K562 (cell line): ENCODE results near the gene ANO6. TPM values are rescaled to one million over a fixed set of nuclear protein-coding genes. Genes with fewer than 3 reads are reported as not detected.
A peak's percentile ranks its signal among the peaks of the same experiment; 100 is the strongest.

Source experiments
- BMI1 ChIP-seq: fragments of 150-350 bp; IDR thresholded peaks from 2 replicates; pipeline ENCODE4 v1.6.1; 2014; ENCODE audit warnings: low read length
- BRD9 ChIP-seq: fragments of 450-650 bp; IDR thresholded peaks from 2 replicates; pipeline ENCODE4 v1.6.1; 2018; ENCODE audit warnings: low read depth; ENCODE audit not compliant: partially characterized antibody
- C11orf30 ChIP-seq: fragments of 450-650 bp; IDR thresholded peaks from 2 replicates; pipeline ENCODE4 v1.6.1; 2016; ENCODE audit warnings: low read depth, mild to moderate bottlenecking
- CBX2 ChIP-seq: fragments of 200-600 bp; sonication (generic); IDR thresholded peaks from one replicate; pipeline ENCODE4 v1.6.1; 2012; ENCODE audit warnings: mild to moderate bottlenecking, low read length, inconsistent platforms; ENCODE audit not compliant: insufficient read depth, poor library complexity, severe bottlenecking
- ESRRB ChIP-seq: fragments of 250-450 bp; sonication (Bioruptor Pico); IDR thresholded peaks from 2 replicates; pipeline ENCODE4 v1.5.0; 2020; ENCODE audit warnings: mild to moderate bottlenecking, moderate library complexity, borderline replicate concordance
- ETV6 ChIP-seq, 3 experiments: fragments of 150-350 bp in 1 of 3; sonication (generic) in 1 of 3; formaldehyde crosslinking in 1 of 3; IDR thresholded peaks; 2 replicates each; pipeline versions ENCODE4 v1.6.1 to v1.8.0; 2014 to 2022; ENCODE audit warnings: borderline replicate concordance in 2 of 3, low read depth in 2 of 3, antibody characterized with exemption in 1 of 3, low read length in 1 of 3, mild to moderate bottlenecking in 1 of 3, missing genetic modification reagents in 1 of 3
- GATAD2B ChIP-seq: fragments of 450-650 bp; IDR thresholded peaks from 2 replicates; pipeline ENCODE4 v1.6.1; 2017; ENCODE audit warnings: mild to moderate bottlenecking, borderline replicate concordance
- JUND ChIP-seq, 2 experiments: IDR thresholded peaks; 2 replicates in 1 of 2; 3 replicates in 1 of 2; pipeline ENCODE4 v1.6.1; 2011; ENCODE audit warnings: borderline replicate concordance in 2 of 2, low read depth in 2 of 2, low read length in 2 of 2, improper control_type of control experiment in 1 of 2, missing biosample characterization in 1 of 2, missing genetic modification characterization in 1 of 2, missing genetic modification reagents in 1 of 2
- KLF13 ChIP-seq: fragments of 450-650 bp; IDR thresholded peaks from 2 replicates; pipeline ENCODE4 v1.6.1; 2016; ENCODE audit warnings: missing genetic modification characterization, low read depth, mild to moderate bottlenecking, missing compliant biosample characterization, moderate library complexity, borderline replicate concordance
- KLF16 ChIP-seq: IDR thresholded peaks from 2 replicates; pipeline ENCODE4 v1.6.1; 2016; ENCODE audit warnings: antibody characterized with exemption
- NELFE ChIP-seq: IDR thresholded peaks from 2 replicates; pipeline ENCODE4 v1.6.1; 2011; ENCODE audit warnings: mild to moderate bottlenecking; ENCODE audit not compliant: insufficient read depth, insufficient read length
- RBBP5 ChIP-seq: fragments of 200-600 bp; sonication (generic); IDR thresholded peaks from 2 replicates; pipeline ENCODE4 v1.6.1; 2012; ENCODE audit warnings: borderline replicate concordance, mild to moderate bottlenecking, low read length, control low read depth, inconsistent platforms; ENCODE audit not compliant: insufficient read depth, poor library complexity, severe bottlenecking
- RBM17 ChIP-seq: fragments of 200-400 bp; formaldehyde crosslinking; IDR thresholded peaks from 2 replicates; pipeline ENCODE4 v1.6.1; 2017; ENCODE audit warnings: low read depth, mild to moderate bottlenecking, low read length, borderline replicate concordance
- RBM25 ChIP-seq: fragments of 200-400 bp; formaldehyde crosslinking; IDR thresholded peaks from 2 replicates; pipeline ENCODE4 v1.6.1; 2018; ENCODE audit warnings: low read length, low read depth, moderate library complexity; ENCODE audit not compliant: severe bottlenecking
- SNIP1 ChIP-seq: fragments of 450-650 bp; IDR thresholded peaks from 2 replicates; pipeline ENCODE4 v1.7.1; 2017; ENCODE audit warnings: low read depth, mild to moderate bottlenecking
- SRF ChIP-seq, 2 experiments: fragments of 250-450, 450-650 bp in 1 of 2; sonication (Bioruptor Pico) in 1 of 2; sonication (generic) in 1 of 2; formaldehyde crosslinking; IDR thresholded peaks; 2 replicates each; pipeline versions ENCODE4 v1.5.0 to v1.5.1; 2020 to 2022; ENCODE audit warnings: mild to moderate bottlenecking in 1 of 2, missing genetic modification reagents in 1 of 2
- TEAD2 ChIP-seq: fragments of 450-650 bp; IDR thresholded peaks from 2 replicates; pipeline ENCODE4 v1.6.1; 2016; ENCODE audit warnings: missing genetic modification characterization, control low read depth, missing compliant biosample characterization
- THAP12 ChIP-seq: fragments of 250-450 bp; sonication (Bioruptor Pico); IDR thresholded peaks from 2 replicates; pipeline ENCODE4 v1.9.0; 2021; ENCODE audit warnings: mild to moderate bottlenecking, inconsistent platforms
- TOE1 ChIP-seq, 2 experiments: fragments of 450-650 bp in 1 of 2; sonication (generic) in 1 of 2; formaldehyde crosslinking in 1 of 2; IDR thresholded peaks; 2 replicates each; pipeline versions ENCODE4 v1.7.1 to v1.8.0; 2016 to 2022; ENCODE audit warnings: borderline replicate concordance in 2 of 2, mild to moderate bottlenecking in 2 of 2, antibody characterized with exemption in 1 of 2, inconsistent platforms in 1 of 2, low read depth in 1 of 2, missing genetic modification reagents in 1 of 2, moderate library complexity in 1 of 2
- ZBTB8A ChIP-seq: fragments of 450-650 bp; IDR thresholded peaks from 2 replicates; pipeline ENCODE4 v1.6.1; 2018; ENCODE audit warnings: mild to moderate bottlenecking, moderate library complexity; ENCODE audit not compliant: partially characterized antibody
- ZFP1 ChIP-seq: fragments of 450-650 bp; formaldehyde crosslinking; IDR thresholded peaks from 2 replicates; pipeline ENCODE4 v1.4.0; 2020; ENCODE audit warnings: mild to moderate bottlenecking, mixed read lengths
- ZNF143 ChIP-seq: sonication (generic); formaldehyde crosslinking; IDR thresholded peaks from 2 replicates; pipeline ENCODE4 v1.9.0; 2022; ENCODE audit warnings: mild to moderate bottlenecking, missing genetic modification reagents
- polyA plus RNA-seq, 8 experiments: library from polyadenylated mRNA; depleted of rRNA in 4 of 8; stranded (reverse) in 5 of 8; unstranded in 3 of 8; fragments of >200 nt; fragmentation: Nextera tagmentation in 2 of 8; fragmentation: Illumina TruSeq in 1 of 8; extraction: Ambion mirVana in 2 of 8; extraction: Trizol in 1 of 8; gene quantifications; 2 replicates each; pipeline versions ENCODE4 v1.2.1 to v1.2.3, GENCODE V29; 2011 to 2014; ENCODE audit warnings: inconsistent platforms in 1 of 8, missing spikeins in 1 of 8
- total RNA-seq, 7 experiments: library from RNA; depleted of rRNA in 6 of 7; stranded (reverse); fragments of >200 nt in 6 of 7; fragmentation: Illumina TruSeq in 2 of 7; extraction: Trizol in 2 of 7; gene quantifications; 2 replicates each; pipeline versions ENCODE4 v1.2.1 to v1.2.3, GENCODE V29; 2011 to 2021; ENCODE audit warnings: low replicate concordance in 1 of 7
- TF ChIP-seq, protein P1 (sequence below): sonication (generic); formaldehyde crosslinking; IDR thresholded peaks from 2 replicates; pipeline ENCODE4 v1.8.1; 2022; ENCODE audit warnings: missing genetic modification reagents

The ANO6 gene
- total and polyA plus RNA-seq, 9 of the 15 experiments (the other 6 are each of a cell fraction or from before 2014, with no cell fraction given), result 3.5 to 24.7 (median 20.3) TPM

DNA sequence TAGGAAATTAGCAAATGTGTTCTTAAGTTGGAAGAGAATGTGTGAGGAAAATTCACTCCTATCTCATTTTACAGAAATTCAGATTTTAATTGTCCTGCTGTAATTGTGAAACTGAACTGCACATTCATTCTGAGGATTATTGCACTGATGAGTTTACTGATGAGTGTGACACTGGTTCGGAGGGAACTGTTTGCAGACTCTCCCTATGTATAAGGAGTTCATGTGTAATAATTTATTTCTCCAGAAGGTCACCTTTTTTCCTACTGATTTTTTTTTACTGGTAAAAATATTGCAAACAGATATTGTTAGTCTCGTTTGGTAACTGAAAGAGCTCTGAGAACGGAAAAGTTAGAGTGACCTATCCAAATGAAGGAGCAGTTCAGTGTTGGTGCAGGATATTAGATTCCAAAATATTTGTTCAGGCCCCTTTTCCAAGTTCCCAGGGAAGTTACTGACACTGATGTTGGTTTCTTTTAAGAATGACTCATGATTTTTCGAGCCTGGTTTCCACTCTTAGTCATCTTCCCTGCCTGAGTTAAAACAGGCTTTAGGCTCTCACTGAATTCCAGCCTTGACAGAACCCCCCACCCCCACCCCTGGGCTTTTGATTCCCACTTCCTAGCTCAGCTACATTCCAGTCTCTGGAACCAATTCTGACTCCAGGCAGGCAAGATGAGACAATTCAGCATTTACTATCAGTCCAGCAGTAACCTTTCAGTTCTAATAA, 18.4 kb downstream of the ANO6 start (continued):
- TF ChIP-seq SNIP1, result no peak
- TF ChIP-seq BMI1, result no peak
- no peak for TF ChIP-seq ZNF143 (CRISPR knock-in tag)
- no peak for TF ChIP-seq THAP12 (CRISPR knock-in tag)
- TF ChIP-seq, protein P1, sequence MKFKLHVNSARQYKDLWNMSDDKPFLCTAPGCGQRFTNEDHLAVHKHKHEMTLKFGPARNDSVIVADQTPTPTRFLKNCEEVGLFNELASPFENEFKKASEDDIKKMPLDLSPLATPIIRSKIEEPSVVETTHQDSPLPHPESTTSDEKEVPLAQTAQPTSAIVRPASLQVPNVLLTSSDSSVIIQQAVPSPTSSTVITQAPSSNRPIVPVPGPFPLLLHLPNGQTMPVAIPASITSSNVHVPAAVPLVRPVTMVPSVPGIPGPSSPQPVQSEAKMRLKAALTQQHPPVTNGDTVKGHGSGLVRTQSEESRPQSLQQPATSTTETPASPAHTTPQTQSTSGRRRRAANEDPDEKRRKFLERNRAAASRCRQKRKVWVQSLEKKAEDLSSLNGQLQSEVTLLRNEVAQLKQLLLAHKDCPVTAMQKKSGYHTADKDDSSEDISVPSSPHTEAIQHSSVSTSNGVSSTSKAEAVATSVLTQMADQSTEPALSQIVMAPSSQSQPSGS (CRISPR knock-in tag), result no peak
- TF ChIP-seq TEAD2 (tag), result peak; percentile 62; the same call in 1 of the 2 replicates
- no peak for TF ChIP-seq RBM25
- TF ChIP-seq ESRRB (CRISPR knock-in tag), result no peak
- no peak for TF ChIP-seq ZFP1 (CRISPR knock-in tag)
- TF ChIP-seq ETV6 (IDR thresholded peaks at IDR 0.05; ENCODE audit: borderline replicate concordance in 1 of 2, low read depth in 2 of 2, low read length in 1 of 2), result no peak
- no peak for TF ChIP-seq ETV6 (CRISPR knock-in tag; IDR thresholded peaks at IDR 0.05; ENCODE audit: borderline replicate concordance)
- TF ChIP-seq CBX2, result no peak
- TF ChIP-seq NELFE, result no peak
- peak; percentile 45 for TF ChIP-seq RBBP5
- no peak for TF ChIP-seq TOE1 (IDR thresholded peaks at IDR 0.05; ENCODE audit: borderline replicate concordance)
- TF ChIP-seq TOE1 (CRISPR knock-in tag; IDR thresholded peaks at IDR 0.05; ENCODE audit: borderline replicate concordance, low read depth), result no peak
- TF ChIP-seq ZBTB8A, result no peak
- TF ChIP-seq JUND (IDR thresholded peaks at IDR 0.05; ENCODE audit: borderline replicate concordance, low read depth, low read length), result peak; percentile 84; the same call in 1 of the 2 replicates
- peak; percentile 54; the same call in 1 of the 3 replicates for TF ChIP-seq JUND (tag; IDR thresholded peaks at IDR 0.05; ENCODE audit: borderline replicate concordance, low read depth, low read length)
- peak; percentile 92 for TF ChIP-seq C11orf30
- no peak for TF ChIP-seq BRD9
- no peak for TF ChIP-seq KLF16
- no peak for TF ChIP-seq KLF13 (tag)
- TF ChIP-seq GATAD2B, result 0 out of 2 replicates have a peak, but pooled peaks have one; percentile 30
- TF ChIP-seq RBM17, result no peak
- no peak for TF ChIP-seq SRF (CRISPR knock-in tag; IDR thresholded peaks at IDR 0.05)
